HG03575 (cell line): ENCODE measurements around the gene TAS2R38.

Experiments used
- ATAC-seq: cut with Tn5 transposase; IDR thresholded peaks from one replicate; pipeline ENCODE4 v1.9.1; 2021; ENCODE audit not compliant: unreplicated experiment, insufficient number of reproducible peaks, low FRiP score; ENCODE audit errors: extremely low read depth

The TAS2R38 gene

DNA sequence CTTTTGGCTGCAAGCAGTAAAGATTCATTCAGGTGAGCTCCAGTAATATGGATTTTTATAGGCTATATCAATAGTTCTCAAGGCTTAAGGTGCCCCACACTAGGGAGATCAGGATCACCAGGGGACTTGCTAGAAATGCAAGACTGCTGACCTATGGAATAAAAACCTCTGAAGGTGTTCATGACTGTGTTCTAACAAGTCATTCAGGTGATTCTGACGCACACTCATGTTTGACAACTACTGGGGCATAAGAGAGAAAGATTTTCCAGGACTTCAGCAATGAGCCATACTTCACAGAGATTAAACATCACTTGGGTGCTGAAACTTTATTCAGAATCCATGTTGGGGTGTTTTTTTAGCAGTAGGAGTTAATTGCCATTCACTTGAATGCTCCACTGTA lies 4.8 kb upstream of the TAS2R38 start:
- no peak for ATAC-seq

DNA sequence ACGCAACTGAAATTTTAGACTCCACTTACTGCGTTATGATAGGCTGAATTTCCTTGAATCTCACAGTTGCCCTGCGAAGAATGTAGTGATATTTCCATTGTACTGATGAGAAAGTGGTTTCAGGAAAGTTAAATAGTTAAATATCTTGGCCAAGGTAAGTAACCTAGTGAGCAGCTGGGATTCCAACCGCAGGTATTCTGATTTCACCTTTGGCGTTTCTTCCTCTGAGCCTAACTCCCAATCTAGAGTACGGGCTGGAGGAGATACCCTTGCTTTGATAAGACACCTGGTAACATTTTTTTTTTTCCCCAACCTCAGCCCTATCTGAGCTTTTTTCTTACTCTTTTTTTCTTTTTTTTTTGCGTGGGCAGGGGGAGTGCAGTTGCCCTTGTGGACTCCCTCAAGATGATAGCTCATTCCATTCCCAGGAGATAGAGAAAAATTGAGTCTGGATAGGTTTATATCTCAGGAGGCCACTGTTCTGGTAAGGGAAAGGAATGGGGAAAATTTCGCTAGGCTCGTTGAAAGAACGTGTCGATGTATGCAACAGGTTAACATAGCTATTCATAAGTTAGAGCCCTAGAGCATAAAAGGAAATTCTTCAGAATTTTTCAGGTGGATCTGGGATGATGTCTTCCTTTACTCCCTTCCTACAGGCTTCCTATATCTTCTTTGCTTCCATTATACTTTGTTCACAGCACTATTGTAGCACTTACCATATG lies 3.1 kb upstream of the TAS2R38 start:
- no peak for ATAC-seq

DNA sequence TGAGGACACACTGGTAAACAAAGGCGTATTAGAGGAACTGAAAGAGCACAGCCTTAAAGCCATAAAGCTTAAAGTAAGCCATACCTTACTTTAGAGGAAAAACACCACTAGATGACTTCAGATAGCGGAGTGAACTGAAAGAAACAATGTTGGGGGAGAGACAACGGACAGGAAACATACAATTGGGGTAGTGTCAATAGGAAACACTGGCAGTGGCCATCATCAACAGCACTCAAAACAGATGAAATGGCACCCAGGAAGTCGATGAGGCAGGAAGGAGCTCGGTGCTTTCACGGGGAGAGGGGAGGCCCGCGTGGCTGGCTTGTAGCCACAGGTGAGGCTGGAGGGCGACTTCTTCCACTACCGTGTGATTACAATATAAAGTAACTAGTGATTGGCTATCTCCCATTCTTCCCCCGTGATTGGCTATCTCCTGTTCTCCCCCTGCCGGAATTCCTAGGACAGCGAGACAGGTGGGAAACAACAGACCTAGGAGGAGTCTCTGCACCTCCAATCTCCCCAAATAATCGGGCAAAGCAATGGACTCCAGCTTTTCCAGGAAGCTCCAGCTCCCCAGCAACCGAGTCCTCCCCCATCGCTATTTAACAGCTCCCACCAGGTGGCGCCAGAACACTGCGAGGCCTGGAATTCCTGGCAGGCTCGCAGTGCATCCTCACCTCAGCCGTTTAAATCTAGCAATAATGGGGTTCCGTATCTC lies 2.4 kb upstream of the TAS2R38 start:
- no peak for ATAC-seq

DNA sequence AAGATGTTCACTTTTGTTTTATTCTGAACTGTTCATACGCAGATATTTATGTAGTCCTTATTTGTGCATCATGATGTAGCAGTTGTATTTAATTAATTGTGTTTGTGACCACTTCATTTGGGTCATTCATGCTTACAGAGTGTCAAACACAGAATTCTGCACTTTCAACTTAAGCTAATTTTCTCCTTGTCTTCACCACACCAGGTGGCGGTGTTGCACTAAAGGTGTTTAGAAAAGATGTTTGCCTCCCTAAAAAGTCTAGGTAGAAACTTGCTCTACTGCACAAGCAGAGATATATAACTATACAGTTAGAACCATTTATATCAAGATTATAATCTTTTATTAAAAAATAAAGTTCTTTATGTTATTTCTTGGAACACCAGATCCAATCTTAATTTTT lies 1.3 kb upstream of the TAS2R38 start:
- ATAC-seq = no peak

DNA sequence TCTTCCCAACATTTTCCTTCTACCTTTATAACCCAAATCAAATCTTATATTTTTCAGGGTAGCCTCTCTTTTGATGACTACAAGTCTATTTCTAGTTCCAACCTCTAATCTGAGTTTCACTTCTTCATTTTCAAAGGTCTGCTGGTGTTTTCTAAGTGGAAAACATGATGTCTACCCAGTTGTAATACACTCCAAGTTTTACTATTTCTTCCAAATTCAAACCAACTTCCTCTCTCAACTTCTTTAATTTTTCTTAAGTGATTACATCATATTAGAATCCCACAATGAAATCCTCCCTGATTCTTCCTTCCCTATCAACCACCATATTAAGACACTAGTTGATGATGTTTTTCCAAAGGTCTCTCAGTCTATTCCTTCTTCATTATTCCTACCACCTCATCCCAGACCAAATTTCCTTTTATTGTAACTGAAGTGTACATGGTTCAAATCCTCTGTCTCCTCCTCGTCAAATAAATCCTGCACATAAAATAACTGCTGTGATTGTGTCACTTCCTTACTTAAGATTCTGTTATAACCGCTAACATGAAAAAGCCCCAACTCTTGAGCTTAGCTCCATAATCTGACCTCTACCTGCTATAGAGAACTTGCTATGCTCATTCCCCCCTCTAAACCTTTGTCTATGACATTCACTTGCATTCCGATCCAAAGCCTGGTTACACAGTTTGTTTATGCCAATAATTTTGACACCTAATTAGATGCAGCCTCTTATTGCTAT lies 12.7 kb downstream of the TAS2R38 start:
- ATAC-seq = no peak

DNA sequence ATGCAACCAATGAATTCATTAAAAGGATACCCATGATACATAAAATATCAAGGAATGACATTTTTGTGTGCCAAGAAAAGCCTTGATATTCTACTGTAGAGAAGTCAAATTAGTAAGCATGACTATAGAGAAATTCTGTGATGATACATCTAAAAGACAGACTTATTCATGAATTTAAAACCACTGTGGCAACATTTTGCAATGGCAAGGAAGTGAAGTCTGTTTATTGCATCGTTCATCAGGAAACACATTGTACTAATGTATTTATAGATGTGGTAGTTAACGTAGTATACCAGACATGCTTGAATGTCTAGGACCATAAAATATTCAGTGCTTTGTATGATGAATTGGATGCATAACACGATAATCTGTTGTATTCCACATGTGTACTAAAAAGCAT lies 17.5 kb downstream of the TAS2R38 start:
- no peak for ATAC-seq

DNA sequence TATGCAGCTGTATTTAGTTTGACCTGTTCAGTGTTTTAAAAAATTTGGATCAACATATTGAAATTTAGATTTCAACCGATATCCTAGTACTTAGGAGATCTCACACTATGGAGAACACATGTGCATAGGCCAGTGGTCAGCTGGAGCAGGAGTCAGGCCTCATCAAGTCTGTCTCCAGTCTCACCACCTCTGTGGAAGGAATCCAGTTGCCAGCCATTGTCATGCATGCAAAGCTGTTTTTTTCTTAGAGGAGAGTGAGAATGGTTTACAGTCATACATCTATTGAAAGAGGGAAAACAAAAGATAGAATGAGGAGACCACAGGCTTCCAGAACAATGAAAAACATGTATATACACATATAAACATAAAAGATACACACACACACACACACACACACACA lies 19.2 kb downstream of the TAS2R38 start:
- ATAC-seq = no peak

DNA sequence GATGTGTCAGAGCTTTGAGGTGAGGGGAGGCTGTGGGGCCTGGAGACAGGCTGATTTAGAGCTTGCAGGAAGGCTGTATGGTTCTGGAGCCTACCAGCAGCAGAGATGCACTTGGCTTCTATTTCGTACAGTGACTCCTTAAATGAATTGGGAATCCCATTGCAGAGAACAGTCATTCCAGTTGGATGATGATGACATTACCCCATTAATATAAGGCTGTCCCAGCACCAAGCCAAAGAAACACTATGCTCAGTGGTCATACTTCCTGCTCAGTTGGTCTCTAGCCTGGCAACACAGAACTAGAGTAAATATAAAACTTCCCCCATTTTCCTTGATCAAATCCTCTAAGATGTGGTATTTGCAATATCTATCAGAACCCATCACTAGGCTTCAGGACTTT lies 21.1 kb downstream of the TAS2R38 start:
- ATAC-seq = no peak

DNA sequence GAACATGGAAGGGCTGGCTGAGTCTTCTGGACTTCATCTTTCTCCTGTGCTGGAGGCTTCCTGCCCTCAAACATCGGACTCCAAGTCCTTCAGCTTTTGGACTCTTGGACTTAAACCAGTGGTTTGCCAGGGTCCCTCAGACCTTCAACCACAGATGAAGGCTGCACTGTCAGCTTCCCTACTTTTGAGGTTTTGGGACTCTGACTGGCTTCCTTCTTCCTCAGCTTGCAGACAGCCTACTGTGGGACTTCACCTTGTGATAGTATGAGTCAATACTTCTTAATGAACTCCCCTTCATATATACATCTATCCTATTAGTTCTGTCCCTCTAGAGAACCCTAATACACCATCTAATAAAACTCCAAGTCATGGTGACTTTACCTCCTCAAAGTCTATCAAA lies 22.8 kb downstream of the TAS2R38 start:
- no peak for ATAC-seq

DNA sequence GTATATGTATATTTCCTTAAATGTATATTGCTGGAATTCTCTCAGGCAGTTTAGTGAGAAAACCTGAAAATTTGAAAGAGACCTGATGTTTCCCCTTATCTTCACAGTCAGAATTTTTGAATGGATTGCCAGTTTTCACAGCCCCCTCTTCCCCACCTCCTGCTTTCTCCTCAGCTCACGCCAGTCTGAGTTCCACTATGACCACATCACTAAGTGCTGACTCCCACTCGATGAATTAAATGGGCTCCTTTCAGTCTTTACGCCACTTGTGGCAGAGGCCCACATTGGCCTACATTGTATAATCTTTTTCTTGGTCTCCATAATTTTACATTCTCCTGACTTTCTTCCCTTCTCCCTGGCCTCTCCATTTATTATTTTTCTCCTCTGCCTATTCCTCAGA lies 23.7 kb downstream of the TAS2R38 start:
- ATAC-seq = no peak

DNA sequence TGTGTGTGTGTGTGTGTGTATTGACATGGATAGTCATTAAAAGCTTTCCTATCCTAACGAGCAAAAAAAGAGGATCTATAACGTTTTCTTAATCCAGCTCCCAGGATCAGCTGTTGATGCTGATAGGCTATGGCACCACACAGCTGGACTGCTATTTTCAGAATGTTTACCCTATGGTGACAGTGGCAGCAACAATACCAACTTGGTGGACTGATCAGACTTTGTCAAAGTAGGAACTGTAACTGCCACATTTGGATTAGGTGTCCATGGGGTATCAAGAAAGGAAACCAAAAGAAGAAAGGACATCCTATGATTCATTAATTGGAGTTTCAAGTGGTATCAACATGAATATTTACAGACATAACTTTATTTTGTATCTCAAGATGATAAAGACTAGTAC lies 24.1 kb downstream of the TAS2R38 start:
- no peak for ATAC-seq

DNA sequence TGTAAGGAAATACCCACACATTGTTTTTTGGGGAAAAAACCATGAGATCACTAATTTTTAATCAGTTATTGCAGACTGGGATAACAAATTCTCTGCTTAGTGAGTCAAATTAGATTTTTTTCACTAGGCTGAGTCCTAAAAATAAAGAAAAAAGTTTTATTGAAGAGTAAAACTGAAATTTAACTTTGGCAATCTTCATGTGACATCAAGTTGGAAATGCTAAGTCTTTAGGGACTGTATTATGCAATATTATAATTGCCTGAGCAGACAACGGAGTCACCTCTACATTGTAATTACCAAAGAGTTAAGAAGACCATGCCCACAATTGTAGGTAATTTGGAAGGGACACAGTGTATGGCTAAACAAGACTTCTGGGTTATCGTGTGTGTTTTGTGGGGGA lies 24.6 kb downstream of the TAS2R38 start:
- no peak for ATAC-seq

DNA sequence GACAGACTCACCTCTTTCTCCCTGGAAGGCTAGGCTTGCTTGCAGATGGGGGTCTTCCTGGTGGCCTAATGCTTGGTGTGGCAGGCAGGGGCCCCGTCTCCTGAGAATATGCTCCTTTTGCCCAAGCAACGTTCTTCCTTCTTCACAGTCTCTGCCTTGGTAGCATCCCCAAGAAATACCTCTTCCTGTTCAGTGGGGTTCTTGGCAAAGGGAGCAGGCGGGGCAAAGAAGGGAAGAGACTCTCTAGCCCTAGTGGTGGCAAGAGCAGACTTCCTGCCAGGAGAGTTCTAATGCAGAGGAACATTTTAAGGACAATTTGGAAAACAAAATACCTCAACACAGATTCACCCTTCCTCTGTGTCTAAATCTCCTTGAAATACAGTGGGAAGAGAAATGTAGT lies 26.8 kb downstream of the TAS2R38 start, which contains the start of gene CLEC5A:
TSS of gene CLEC5A (minus strand) at position 179 of the 400 bp plus-strand sequence. CDS start 682 bp downstream, outside the sequence.
- no peak for ATAC-seq

DNA sequence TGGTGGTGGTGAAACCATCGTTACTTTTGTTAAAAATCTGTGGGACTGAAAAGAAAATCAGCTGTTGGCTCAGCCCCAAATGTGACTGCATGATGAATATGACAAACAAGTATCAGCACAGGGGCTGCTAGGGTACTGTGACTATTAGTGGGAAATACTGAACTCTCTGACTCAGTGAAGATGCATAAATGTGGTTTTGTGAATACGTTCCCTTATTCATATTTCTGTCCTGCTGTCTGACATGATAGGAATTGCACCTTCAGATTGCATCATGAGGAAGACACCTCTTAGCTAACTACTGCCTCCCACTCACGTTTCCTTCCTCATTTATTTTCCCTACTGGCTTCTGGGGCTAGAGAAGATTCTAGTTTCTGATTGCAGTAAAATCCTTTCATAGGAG lies 28.2 kb downstream of the TAS2R38 start:
- ATAC-seq = no peak

DNA sequence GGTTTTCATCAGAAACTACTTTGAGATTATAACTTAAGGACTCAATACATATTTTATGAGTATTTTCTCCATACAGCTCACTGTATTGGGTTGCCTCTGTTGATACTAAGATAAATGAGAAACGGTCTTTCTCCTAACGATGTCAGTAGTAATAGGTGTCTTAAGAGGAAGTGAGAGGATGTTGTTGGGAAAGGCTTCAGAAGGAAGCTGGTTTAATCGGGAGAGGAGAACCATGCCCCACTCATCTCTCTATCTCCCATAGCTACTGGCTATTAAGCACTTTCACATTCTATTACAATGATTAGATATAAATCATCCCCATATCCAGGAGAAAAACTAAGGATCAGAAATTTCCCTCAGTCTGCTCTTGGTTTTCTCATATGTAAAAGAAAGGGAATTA lies 28.8 kb downstream of the TAS2R38 start:
- ATAC-seq = no peak

DNA sequence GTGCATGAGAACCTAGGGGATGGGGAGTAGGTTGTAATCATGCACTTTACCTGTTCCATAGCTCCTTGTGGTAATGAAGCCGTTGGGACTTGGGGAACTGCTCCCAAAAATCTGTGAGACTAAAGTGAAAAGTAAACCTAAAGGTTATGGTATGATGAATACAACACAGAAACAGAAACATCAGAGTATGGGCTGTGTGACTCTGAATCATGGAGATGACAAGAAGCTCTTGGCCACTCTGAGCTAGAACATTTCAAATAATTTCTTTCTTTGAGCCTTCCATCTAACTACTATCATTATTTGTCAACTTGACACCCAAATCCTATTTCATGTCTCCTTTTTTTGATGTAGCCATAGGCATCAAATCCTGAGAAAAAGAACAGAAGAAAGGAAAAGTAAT lies 29.7 kb downstream of the TAS2R38 start:
- no peak for ATAC-seq

DNA sequence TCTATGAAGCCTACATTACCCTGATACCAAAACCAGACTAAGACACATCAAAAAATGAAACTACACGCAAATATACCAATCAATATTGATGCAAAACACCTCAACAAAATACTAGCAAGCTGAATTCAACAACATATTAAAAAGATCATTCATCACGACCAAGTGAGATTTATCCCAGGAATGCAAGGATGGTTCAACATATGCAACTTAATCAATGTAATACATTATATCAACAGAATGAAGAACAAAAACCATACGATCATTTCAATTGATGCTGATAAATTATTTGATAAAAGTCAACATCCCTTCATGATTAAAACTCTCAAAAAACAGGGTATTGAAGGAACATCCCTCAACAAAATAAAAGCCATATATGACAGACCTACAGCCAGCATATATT lies 32.5 kb downstream of the TAS2R38 start:
- no peak for ATAC-seq

DNA sequence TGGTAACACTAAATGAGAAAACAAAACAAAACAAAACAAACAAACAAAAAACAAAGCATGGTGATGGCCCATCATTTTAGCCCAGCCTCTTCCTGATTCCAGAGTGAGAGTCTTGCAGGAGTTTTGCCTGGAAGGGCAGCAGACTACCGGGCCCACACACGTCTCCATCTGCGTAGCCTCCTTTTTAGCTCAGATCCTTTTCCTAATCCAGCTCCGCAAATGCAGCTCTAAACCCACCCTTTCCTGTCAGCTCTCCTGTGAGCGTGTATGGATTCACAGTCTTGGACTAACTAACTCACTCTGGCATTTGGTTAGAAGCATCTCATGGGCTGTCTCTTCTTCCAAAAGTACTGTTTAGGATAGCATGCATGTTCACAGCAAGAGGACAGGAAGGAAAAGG lies 43.4 kb downstream of the TAS2R38 start:
- no peak for ATAC-seq

DNA sequence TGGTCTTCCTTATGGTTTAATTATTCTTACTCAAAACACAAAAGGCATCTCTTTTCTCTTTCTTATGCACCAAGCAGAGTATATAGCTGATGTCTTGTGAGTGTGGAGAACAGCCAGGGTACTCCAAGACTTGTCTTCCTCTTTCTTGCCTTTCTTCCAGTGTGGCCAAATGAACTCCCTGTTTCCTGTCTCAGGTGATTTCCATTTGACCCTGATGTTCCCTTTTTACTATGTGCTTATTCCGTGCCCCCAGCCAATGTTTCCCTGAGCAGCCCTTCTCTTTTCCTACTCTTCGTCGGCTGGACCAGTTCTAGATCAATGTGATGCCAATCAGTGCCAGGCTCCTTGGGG lies 44.8 kb downstream of the TAS2R38 start:
- ATAC-seq = no peak

DNA sequence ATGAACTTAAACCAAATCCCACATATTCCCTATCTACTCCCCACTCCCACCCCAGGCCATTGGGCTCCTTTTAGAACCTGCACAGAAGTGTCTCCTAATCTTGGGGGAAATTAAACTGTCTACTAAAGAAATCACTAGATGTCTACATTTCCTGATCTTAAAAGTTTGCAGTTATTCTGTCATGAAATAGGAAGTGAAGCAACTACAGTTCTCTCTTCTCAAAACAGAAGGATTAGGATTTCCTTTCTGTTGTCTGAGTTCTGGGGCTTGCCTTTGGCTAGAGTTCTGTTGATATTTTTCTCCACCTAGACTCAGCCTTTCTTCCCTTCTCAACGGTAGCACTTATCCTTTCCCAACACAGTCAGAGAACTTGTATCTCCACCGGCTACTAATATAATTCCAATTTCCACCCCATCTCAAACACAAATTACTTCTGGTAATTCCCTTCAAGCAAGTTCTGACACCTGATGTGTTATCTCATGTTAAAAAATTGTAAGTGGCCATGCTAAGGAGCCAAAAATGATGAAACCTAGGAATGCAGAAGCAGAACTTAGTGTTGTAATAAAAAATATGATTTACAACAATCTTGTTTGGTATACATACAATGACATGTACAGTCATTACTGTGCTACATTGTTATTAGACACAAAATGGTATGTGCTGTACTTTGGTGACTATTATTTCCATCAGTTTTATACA lies 45.3 kb downstream of the TAS2R38 start:
- ATAC-seq = no peak
